ENCODE results near the gene OSBP2.

Gene OSBP2

GRCh38 chr22:30650508-30651116 lies 44.1 kb upstream of the OSBP2 start:
- no peak for DNase-seq (ENCODE audit: low read depth)
- no peak for TF ChIP-seq CTCF (IDR thresholded peaks at IDR 0.05; ENCODE audit: insufficient read depth, low read depth, low read length, missing control alignments)
- H3K4me3 ChIP-seq (ENCODE audit: low read depth, low read length) = no peak overlapping the region

- TF ChIP-seq CTCF (IDR thresholded peaks at IDR 0.05; ENCODE audit: insufficient read depth, low read depth, low read length, missing control alignments) = no peak
- DNase-seq (ENCODE audit: low read depth) = no peak
- H3K4me3 ChIP-seq (ENCODE audit: low read depth, low read length) = no peak overlapping the region
Observed at GRCh38 chr22:30652852-30653251, 41.8 kb upstream of the OSBP2 start.

- no peak for TF ChIP-seq CTCF (IDR thresholded peaks at IDR 0.05; ENCODE audit: insufficient read depth, low read depth, low read length, missing control alignments)
- DNase-seq (ENCODE audit: low read depth) = no peak
- no peak overlapping the region for H3K4me3 ChIP-seq (ENCODE audit: low read depth, low read length)
Observed at GRCh38 chr22:30654361-30654760, 40.3 kb upstream of the OSBP2 start.

GRCh38 chr22:30655532-30655931 lies 39.1 kb upstream of the OSBP2 start:
- TF ChIP-seq CTCF (IDR thresholded peaks at IDR 0.05; ENCODE audit: insufficient read depth, low read depth, low read length, missing control alignments) = no peak
- no peak overlapping the region for H3K4me3 ChIP-seq (ENCODE audit: low read depth, low read length)
- no peak for DNase-seq (ENCODE audit: low read depth)

- no peak for DNase-seq (ENCODE audit: low read depth)
Observed at GRCh38 chr22:30662040-30662439, 32.6 kb upstream of the OSBP2 start.

GRCh38 chr22:30664798-30665197 lies 29.9 kb upstream of the OSBP2 start:
- TF ChIP-seq CTCF (IDR thresholded peaks at IDR 0.05; ENCODE audit: insufficient read depth, low read depth, low read length, missing control alignments) = no peak
- no peak for DNase-seq (ENCODE audit: low read depth)
- no peak overlapping the region for H3K4me3 ChIP-seq (ENCODE audit: low read depth, low read length)

More at GRCh38 chr22:30662040-30662439, 32.6 kb upstream of the OSBP2 start:
- no peak for TF ChIP-seq CTCF (IDR thresholded peaks at IDR 0.05; ENCODE audit: insufficient read depth, low read depth, low read length, missing control alignments)
- H3K4me3 ChIP-seq (ENCODE audit: low read depth, low read length) = no peak overlapping the region

- no peak for TF ChIP-seq CTCF (IDR thresholded peaks at IDR 0.05; ENCODE audit: insufficient read depth, low read depth, low read length, missing control alignments)
- DNase-seq (ENCODE audit: low read depth) = no peak
- no peak overlapping the region for H3K4me3 ChIP-seq (ENCODE audit: low read depth, low read length)
Observed at GRCh38 chr22:30665266-30665665, 29.4 kb upstream of the OSBP2 start.
